Epithelial cell of proximal tubule (primary cell): ENCODE data around the gene SLC10A7. TPM values are rescaled to one million over a fixed set of nuclear protein-coding genes. Genes with fewer than 3 reads are reported as not detected.

ENCODE experiments used
- DNase-seq: peaks from one replicate; pipeline ENCODE4 v3.0.0-alpha.2; 2011; ENCODE audit warnings: low read depth
- H3K4me3 ChIP-seq: 2 replicates; pipeline ENCODE4 v1.5.1; 2011; ENCODE audit warnings: low read depth, mild to moderate bottlenecking, low read length
- CTCF ChIP-seq: conservative IDR thresholded peaks from 2 replicates; pipeline ENCODE4 v1.5.1; 2012; ENCODE audit warnings: low read depth, mild to moderate bottlenecking, low read length
- total RNA-seq: library from RNA; depleted of rRNA; stranded (reverse); fragments of >200 nt; gene quantifications from 2 replicates; pipeline ENCODE4 v1.2.3, GENCODE V29; 2015

SLC10A7 gene
- total RNA-seq, 1 donor from 2014 or later = 3.8 TPM

DNA sequence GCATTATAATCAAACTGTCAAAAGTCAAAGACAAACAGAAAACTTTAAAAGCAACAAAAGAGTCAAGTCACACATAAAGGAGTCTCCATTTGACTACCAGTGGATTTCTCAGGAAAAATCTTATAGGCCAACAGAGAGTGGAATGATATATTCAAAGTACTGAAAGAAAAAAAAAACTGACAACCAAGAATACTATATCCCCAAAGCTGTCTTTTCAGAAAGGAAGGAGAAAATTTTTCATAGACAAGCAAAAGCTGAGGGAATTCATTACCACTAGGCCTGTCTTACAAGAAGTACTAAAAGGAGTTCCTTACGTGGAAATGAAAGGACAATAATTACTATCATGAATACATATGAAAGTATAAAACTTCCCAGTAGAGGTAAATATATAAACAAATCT lies 39.0 kb downstream of the SLC10A7 start:
- no peak for DNase-seq
- no peak for TF ChIP-seq CTCF
- H3K4me3 ChIP-seq = no peak overlapping the region

DNA sequence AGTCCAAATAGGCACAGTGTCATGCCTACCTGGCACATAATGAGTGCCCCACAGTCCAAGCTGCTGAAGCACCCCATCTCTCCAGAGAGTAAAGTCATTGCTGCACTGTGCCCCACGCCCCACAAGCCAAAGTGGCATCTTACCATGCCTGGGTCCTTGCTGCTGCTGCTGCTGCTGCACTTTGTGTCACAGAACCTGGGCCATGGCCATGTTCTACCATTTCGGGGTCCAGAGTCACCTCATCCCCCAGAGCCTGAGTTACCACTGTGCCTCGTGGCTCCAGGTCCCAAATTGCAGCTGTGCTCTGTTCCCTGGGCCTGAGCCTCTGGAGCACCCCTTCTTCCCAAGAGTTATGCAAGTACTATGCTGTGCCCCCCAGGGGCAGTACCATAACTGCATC lies 40.5 kb downstream of the SLC10A7 start:
- H3K4me3 ChIP-seq = no peak overlapping the region
- no peak for DNase-seq
- no peak for TF ChIP-seq CTCF

DNA sequence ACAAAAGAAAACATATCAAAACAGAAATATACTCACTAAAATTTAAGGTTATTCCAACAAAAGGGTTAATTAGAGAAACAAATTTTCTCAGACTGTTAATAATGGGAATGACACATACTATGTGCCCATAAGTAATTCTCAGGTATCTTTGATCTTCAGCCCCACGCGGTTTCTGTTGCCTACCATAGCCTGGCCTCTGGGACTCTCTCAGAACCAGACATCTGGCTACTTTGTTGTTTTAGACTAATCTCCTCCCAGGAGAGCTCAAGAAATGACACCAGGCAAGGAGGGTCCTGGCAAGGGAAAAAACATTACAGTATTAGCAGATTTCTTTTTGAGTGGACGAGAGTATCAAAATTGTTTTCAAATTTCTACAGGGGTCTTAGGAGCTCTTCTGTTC lies 43.7 kb downstream of the SLC10A7 start:
- no peak overlapping the region for H3K4me3 ChIP-seq
- no peak for DNase-seq
- no peak for TF ChIP-seq CTCF

DNA sequence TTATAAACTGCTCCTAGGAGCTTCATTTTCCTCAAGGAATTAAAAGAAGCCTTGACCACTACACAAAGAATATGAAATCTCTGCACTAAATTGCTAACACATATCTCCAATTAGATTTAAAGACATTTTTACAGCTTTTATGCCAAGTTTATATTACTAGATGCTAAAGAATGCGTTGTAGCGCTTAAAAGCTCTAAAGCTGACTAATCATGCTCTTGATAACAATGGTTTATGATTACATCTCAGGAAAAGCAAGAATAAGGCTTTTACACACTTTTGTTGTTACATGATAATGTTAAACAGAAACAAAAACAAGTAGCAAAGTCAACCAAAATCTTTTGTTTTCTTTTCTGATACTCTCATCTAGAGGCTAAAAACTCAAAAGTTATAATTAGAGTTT lies 44.7 kb downstream of the SLC10A7 start:
- no peak overlapping the region for H3K4me3 ChIP-seq
- DNase-seq = no peak
- no peak for TF ChIP-seq CTCF

DNA sequence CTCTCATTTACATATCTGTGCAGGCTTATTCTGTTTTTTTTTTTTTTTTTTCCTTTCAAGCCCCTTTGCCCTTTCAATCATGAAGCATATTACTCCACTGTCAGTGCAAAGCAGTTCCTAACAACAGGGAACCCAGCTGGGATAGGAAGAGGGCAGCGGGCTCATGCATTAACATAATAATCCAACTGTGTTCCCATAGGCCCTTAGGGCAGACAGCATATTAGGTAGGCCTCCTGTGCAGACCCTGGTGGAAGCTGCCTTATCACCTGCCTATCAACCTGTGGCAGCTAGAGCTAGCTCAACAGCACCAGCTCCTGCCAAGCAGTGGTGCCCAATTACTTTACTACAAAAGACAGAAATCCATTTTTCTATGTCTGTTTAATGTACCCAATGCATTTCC lies 49.3 kb downstream of the SLC10A7 start:
- no peak overlapping the region for H3K4me3 ChIP-seq
- no peak for DNase-seq
- TF ChIP-seq CTCF = no peak

- no peak overlapping the region for H3K4me3 ChIP-seq
- DNase-seq = no peak
- TF ChIP-seq CTCF = no peak
Observed at GRCh38 chr4:146470604-146471003, 51.1 kb downstream of the SLC10A7 start.

DNA sequence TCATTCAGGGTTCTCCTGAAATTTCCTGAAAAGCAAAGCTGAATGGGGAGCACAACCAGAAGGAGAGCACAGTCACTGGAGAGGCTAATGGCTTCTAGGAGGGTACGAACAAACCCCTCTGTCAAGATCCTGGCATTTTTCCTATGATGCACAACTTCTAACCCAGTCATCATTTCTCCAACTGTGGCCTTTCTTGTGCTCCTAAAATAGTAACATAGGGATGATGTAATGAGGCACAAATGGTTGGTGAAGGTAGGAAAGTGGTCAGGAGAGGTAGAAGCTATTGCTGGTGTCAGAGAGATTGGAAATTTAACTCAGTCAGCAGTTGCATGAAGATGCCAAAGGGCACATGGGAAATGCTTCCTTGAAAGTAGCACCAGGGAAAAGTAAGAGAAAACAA lies 52.7 kb downstream of the SLC10A7 start:
- no peak for DNase-seq
- H3K4me3 ChIP-seq = no peak overlapping the region
- no peak for TF ChIP-seq CTCF
